ENCODE data around the gene COG8.
"Not testable (repeated sequence)": the region's sequence is repeated elsewhere in the genome, so short reads cannot be mapped to it uniquely, and the experiment has no call there.

Gene COG8

GRCh38 chr16:69302301-69302700 is 37.1 kb downstream of the COG8 start:
- Mint-ChIP-seq H3K27ac (peak overlapping the region in 1 of 3 experiments; percentile 16), H3K9me3 (no peaks in the 10 kb centered on the region), H3K4me3 (no peak overlapping the region), H3K4me1 (no peaks in the 10 kb centered on the region), H3K36me3 (ENCODE audit: low read depth) (peaks cover 34% of the 10 kb centered on the region), H3K27me3 (ENCODE audit: low read depth) (no peaks in the 10 kb centered on the region)
- TF ChIP-seq CTCF (IDR thresholded peaks at IDR 0.05; ENCODE audit: unreplicated experiment in 3 of 3): no peak

GRCh38 chr16:69301861-69302260 is 37.5 kb downstream of the COG8 start:
- TF ChIP-seq CTCF (IDR thresholded peaks at IDR 0.05; ENCODE audit: unreplicated experiment in 3 of 3): no peak
- H3K4me3 Mint-ChIP-seq: no peak overlapping the region

GRCh38 chr16:69301187-69301586 is 38.2 kb downstream of the COG8 start:
- Mint-ChIP-seq H3K9me3 (no peaks in the 10 kb centered on the region), H3K4me1 (no peaks in the 10 kb centered on the region), H3K27ac (no peak overlapping the region), H3K4me3 (no peak overlapping the region), H3K27me3 (ENCODE audit: low read depth) (no peaks in the 10 kb centered on the region), H3K36me3 (ENCODE audit: low read depth) (peaks cover 36% of the 10 kb centered on the region)
- no peak for TF ChIP-seq CTCF (IDR thresholded peaks at IDR 0.05; ENCODE audit: unreplicated experiment in 3 of 3)

More at GRCh38 chr16:69301861-69302260, 37.5 kb downstream of the COG8 start:
- Mint-ChIP-seq H3K9me3 (no peaks in the 10 kb centered on the region), H3K4me1 (no peaks in the 10 kb centered on the region), H3K27me3 (ENCODE audit: low read depth) (no peaks in the 10 kb centered on the region), H3K27ac (no peak overlapping the region), H3K36me3 (ENCODE audit: low read depth) (peaks cover 34% of the 10 kb centered on the region)

- Mint-ChIP-seq H3K27me3 (ENCODE audit: low read depth) (no peaks in the 10 kb centered on the region), H3K4me1 (no peaks in the 10 kb centered on the region), H3K27ac (no peak overlapping the region), H3K36me3 (ENCODE audit: low read depth) (peaks cover 34% of the 10 kb centered on the region), H3K4me3 (no peak overlapping the region), H3K9me3 (no peaks in the 10 kb centered on the region)
- no peak for TF ChIP-seq CTCF (IDR thresholded peaks at IDR 0.05; ENCODE audit: unreplicated experiment in 3 of 3)
These were observed 41.1 kb downstream of the COG8 start for GRCh38 chr16:69298261-69298660.

- not testable (repeated sequence) for H3K27ac Mint-ChIP-seq; H3K4me3 Mint-ChIP-seq; H3K4me1 Mint-ChIP-seq; H3K27me3 Mint-ChIP-seq (ENCODE audit: low read depth); H3K9me3 Mint-ChIP-seq
- H3K36me3 Mint-ChIP-seq (ENCODE audit: low read depth): peaks cover 28% of the 10 kb centered on the region
These were observed 42.6 kb downstream of the COG8 start for GRCh38 chr16:69296771-69297170.

- Mint-ChIP-seq H3K4me3 (no peak overlapping the region), H3K36me3 (ENCODE audit: low read depth) (peaks cover 12% of the 10 kb centered on the region), H3K4me1 (no peaks in the 10 kb centered on the region), H3K27me3 (ENCODE audit: low read depth) (no peaks in the 10 kb centered on the region), H3K27ac (no peak overlapping the region), H3K9me3 (no peaks in the 10 kb centered on the region)
- TF ChIP-seq CTCF (IDR thresholded peaks at IDR 0.05; ENCODE audit: unreplicated experiment in 3 of 3): no peak
These were observed 45.3 kb downstream of the COG8 start for GRCh38 chr16:69294051-69294450.
